ENCODE measurements around the gene PURB. TPM values are rescaled to one million over a fixed set of nuclear protein-coding genes. Genes with fewer than 3 reads are reported as not detected.
"Not testable (repeated sequence)": the region's sequence is repeated elsewhere in the genome, so short reads cannot be mapped to it uniquely, and the experiment has no call there.

The PURB gene
- 14.0 TPM for total RNA-seq

DNA sequence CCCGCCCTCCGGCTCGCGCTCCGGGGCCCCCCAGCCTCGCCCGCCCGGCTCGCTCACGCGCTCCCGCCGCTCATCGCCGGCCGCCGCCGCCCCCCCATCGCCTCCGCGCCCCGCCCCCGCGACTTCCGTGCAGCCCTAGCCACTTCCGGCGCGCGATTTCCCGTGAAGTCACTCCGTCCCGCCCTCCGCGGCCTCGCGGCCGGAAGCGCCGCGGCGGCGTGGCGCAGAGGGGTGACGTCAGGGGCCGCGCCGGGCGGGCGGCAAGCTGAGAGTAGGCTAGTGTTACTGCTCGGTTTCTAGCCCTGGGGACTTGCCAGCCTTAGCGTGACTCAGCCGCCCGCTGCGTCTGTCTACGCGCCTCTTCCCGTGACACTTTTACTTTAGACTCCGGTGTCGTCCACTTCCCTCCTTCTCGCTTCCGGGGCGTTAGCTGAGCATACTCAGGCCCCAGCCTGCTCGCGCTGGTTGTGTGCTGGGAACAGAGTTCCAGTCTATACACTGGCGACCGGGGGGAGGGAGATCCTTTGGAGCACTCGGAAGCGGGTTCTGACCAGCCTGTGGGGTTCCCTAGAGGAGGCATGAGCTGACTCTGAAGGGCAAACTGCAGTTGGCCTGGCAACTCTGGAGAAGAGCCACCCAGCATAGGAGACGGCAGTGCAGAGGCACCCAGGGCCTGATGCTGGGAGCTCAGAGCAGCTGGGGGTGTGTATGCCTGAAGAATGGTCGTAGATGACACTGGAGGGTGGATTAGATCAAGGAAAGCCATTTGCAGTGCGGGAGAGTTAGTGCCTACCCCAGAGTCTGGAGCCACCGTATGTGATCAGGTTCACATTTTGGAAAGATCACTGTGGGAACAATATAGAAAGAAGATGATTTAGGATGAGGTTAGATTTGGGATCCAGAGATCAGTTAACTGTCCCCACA lies at the start of gene PURB:
Gene PURB, minus strand, starts transcription at position 137 of the 924 bp plus-strand sequence. CDS start 182 bp downstream, outside the sequence.
- DNase-seq (ENCODE audit: low read depth in 2 of 3, low spot score in 2 of 3), result peak; percentile 97 to 98 (median 98)

GRCh38 chr7:44935016-44935415 lies 49.7 kb upstream of the PURB start:
- DNase-seq (ENCODE audit: low read depth in 2 of 3, low spot score in 2 of 3), result no peak

GRCh38 chr7:44934510-44934909 lies 49.2 kb upstream of the PURB start:
- not testable (repeated sequence) for DNase-seq (ENCODE audit: low read depth in 2 of 3, low spot score in 2 of 3)

- no peak for DNase-seq (ENCODE audit: low read depth in 2 of 3, low spot score in 2 of 3)
These were observed 45.6 kb upstream of the PURB start for GRCh38 chr7:44930921-44931320.

GRCh38 chr7:44922351-44922694 lies 37.0 kb upstream of the PURB start:
- no peak for DNase-seq (ENCODE audit: low read depth in 2 of 3, low spot score in 2 of 3)

DNA sequence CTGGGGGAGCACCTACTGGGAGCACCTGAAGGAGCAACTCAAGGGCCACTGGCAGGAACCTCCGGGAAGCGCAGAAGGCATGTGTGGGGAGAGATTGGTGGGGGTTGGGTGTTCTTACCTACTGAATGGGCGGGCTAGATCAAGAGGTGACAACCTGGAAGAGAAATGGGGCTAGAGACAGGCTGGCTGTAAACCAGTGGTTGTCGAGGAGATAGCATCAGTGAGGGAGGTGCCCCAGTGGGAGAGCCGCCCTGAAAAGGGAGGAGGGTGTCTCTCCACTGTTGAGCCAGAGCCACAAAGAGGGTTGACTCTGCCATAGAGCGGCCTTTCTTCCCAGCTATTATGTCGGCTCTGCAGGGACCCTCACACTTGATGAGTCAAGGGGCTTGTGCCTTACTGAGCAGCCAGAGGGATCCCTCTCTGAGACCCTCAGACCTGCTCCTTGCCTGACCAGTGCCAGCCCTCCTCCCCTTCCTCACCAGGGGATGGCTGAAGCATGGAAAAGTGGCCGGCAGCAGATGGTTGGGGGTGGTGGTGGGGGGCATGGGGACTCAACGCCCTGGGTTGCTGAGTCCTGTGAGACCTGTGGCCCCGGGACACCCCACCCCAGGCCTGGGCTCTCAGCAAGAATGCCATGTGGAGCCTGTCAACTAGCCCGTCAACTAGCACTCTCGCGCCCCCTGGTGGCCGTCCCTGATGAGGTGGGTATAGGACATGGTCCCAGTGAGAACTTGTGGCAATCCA lies 36.4 kb upstream of the PURB start:
- peak; percentile 77 to 90 (median 83) for DNase-seq (ENCODE audit: low read depth in 2 of 3, low spot score in 2 of 3)

DNA sequence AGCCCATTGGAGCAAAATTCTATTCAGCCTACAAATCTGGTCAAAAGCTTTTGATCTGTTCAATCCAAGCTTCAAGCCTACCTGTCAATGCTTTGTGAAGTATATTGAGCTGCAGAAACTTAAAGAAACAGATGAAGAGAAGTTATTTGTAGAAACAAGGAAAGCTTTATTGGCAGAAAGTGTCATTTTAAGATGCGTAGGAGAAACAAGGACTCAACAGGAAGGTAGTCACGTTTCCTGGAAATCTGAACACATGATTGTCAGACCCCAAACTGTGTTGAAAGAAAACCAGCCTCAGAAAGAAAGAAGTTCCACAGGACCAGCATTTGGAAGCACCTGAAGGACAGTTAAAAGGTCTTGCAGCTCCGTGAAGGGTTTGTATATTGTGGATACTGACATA lies 34.8 kb upstream of the PURB start:
- no peak for DNase-seq (ENCODE audit: low read depth in 2 of 3, low spot score in 2 of 3)

- DNase-seq (ENCODE audit: low read depth in 2 of 3, low spot score in 2 of 3), result no peak
These were observed 32.7 kb upstream of the PURB start for GRCh38 chr7:44918029-44918428.

DNA sequence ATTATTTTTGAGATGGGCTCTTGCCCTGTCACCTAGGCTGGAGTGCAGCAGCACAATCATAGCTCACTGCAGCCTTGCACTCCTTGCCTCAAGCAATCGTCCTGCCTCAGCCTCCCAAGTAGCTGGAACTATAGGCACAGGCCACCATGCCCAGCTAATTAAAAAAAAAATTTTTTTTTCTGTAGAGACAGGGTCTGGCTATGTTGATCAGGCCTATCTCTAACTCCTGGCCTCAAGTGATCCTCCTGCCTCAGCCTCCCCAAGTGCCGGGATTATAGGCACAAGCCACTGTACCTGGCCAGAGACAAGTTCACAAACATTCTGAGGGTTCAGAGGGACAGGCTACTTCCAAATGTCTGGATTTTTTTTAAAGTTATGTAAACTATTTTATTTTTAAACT lies 32.1 kb upstream of the PURB start:
- no peak for DNase-seq (ENCODE audit: low read depth in 2 of 3, low spot score in 2 of 3)

DNA sequence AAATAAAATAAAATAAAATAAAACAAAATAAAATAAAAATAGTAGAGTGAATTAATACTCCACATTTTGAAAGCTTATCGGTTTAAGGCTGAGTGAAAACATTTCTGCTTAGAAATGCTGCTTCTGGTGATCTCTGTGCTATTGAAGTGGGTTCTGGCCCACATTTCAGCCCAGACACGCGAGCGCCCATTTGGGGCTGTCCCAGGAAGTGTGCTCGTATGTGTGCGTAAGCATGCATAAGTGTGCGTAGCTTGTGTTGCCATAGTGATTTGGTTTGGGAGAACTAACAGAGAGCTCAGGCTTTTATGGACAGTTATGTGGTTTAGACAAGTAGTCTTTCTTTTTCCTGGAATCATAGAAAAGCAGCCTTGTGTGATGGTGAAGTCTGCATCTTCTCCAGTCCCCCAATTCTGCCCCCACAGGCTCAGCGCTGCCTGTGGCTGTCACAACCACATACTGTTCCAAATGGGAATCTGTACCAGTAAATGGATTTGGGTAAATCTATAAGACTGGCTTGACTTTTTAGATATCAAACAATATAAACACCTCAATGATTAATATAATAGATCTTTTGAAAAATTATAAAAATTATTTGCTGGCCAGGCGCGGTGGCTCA lies 29.8 kb upstream of the PURB start:
- peak; percentile 36 to 64 (median 47) for DNase-seq (ENCODE audit: low read depth in 2 of 3, low spot score in 2 of 3)

- no peak for DNase-seq (ENCODE audit: low read depth in 2 of 3, low spot score in 2 of 3)
These were observed 27.5 kb upstream of the PURB start for GRCh38 chr7:44912775-44913347.

- DNase-seq (ENCODE audit: low read depth in 2 of 3, low spot score in 2 of 3), result no peak
These were observed 26.6 kb upstream of the PURB start for GRCh38 chr7:44911911-44912310.

DNA sequence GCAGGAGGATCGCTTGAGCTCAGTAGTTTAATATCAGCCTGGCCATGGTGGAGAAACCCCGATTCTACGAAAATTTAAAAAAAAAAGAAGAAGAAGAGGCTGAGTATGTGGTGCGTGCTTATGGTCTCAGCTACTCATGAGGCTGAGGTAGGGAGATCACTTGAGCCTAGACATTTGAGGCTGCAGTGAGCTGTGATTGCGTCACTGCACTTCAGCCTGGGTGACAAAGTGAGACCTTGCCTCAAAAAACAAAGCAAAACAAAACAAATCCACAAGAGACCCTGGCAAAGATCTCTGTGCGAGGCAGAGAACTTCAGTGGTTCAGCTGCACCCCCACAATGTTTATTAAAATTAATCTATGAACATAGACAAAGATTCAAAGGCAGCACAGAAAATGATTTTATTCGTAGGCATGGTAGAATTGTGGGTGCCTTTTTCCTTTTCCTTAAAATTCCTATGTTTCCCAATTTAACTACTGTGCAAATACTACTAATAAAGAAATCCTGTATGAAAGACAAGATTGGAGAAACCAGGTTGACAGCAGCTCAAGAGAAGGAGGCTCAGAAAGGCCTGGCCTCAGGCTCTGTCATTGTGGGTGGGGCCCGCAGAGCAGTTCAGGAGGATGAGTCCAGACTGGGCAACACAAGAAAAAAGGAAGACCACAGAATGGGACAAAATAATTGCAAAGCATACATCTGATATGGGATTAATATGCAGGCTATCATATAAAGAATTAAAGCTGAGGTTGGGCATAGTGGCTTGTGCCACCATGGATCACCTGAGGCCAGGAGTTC lies 24.5 kb upstream of the PURB start:
- no peak for DNase-seq (ENCODE audit: low read depth in 2 of 3, low spot score in 2 of 3)

DNA sequence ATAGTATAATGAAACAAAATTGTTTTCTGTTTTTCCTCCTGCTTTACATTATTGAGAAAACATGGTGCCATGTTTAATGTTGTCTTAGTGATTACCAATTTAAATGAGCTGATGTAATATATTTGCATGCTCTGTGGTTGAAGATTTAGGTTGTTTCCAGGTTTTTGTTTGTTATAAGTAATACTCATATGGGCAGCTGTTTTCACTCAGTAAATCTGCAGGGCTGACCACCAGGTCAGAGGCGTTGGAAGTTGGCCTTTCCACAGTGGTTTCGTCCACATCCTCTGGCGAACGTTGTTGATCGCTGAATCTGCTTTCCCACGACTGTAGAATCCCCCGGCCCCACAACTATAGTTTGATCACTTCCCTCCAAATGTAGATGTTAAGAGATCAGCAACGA lies 21.6 kb upstream of the PURB start:
- DNase-seq (ENCODE audit: low read depth in 2 of 3, low spot score in 2 of 3), result no peak

DNA sequence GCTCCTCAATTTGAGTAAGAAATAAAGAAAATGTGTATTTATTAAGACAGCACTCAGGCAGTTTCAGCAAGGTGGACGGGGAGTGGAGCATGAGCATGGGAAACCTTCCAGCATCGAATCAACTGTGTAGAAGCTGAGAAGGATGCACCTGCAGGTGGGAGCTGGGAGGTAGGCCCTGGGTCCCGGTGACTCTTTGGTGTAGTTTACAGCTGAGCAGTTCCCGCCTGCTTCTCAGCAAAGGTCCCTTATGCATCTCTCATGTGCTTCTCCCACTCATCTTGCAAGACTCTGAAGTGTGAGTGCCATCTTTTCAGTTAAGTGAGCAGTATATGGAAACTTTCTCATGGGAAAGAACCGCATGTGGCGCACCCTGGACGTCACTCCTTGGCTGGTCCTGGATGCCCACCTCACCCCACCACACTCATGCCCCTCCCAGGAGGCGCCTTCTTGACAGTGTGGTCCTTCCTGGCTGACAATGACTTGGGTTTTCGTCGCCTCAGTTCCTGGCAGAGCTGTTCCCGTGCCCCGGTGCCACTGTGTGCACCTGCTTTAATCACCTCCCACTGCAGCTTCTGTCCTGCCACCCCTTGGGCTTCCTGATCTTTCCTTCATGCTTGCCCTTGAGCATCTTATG lies 19.8 kb upstream of the PURB start:
- DNase-seq (ENCODE audit: low read depth in 2 of 3, low spot score in 2 of 3), result no peak

DNA sequence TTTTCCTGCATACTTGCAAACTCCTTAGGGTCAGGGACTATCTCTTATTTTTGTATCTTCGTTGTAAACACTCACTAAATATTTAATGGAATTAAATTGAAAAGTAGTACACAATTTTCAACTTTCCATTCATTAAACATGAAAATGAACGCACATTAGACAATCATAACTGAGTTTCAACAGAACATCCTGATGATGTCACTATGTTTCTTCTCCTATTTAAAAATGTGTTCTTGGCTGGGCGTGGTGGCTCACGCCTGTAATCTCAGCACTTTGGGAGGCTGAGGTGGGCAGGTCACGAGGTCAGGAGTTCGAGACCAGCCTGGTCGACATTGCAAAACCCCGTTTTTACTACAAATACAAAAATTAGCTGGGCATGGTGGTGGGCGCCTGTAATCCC lies 14.1 kb upstream of the PURB start:
- DNase-seq (ENCODE audit: low read depth in 2 of 3, low spot score in 2 of 3), result no peak

- DNase-seq (ENCODE audit: low read depth in 2 of 3, low spot score in 2 of 3), result no peak
These were observed 12.7 kb upstream of the PURB start for GRCh38 chr7:44898039-44898438.

GRCh38 chr7:44897309-44897708 lies 12.0 kb upstream of the PURB start:
- no peak for DNase-seq (ENCODE audit: low read depth in 2 of 3, low spot score in 2 of 3)

- no peak for DNase-seq (ENCODE audit: low read depth in 2 of 3, low spot score in 2 of 3)
These were observed 9.7 kb upstream of the PURB start for GRCh38 chr7:44894888-44895580.
